Activated CD4-positive, alpha-beta T cell treated with anti-CD3 and anti-CD28 coated beads for 1 hour (primary cell): ENCODE data around the gene ANTXR1.

Source experiments
- DNase-seq: peaks from one replicate; pipeline ENCODE4 v3.0.0-alpha.2; 2020

Gene ANTXR1

GRCh38 chr2:69013142-69013839 is at the start of gene ANTXR1:
Gene ANTXR1, plus strand, starts transcription at chr2:69013179. Its CDS starts 321 bp downstream, at chr2:69013500.
- no peak for DNase-seq

- DNase-seq, result no peak
Measured at GRCh38 chr2:68964282-68964681, 48.7 kb upstream of the ANTXR1 start.

- DNase-seq, result no peak
Measured at GRCh38 chr2:68968221-68968620, 44.8 kb upstream of the ANTXR1 start.

- DNase-seq, result no peak
Measured at GRCh38 chr2:68969736-68970490, 43.1 kb upstream of the ANTXR1 start.

GRCh38 chr2:68970566-68971265 is 42.3 kb upstream of the ANTXR1 start:
- no peak for DNase-seq

- DNase-seq, result no peak
Measured at GRCh38 chr2:68971591-68972231, 41.3 kb upstream of the ANTXR1 start.

GRCh38 chr2:68974251-68974650 is 38.7 kb upstream of the ANTXR1 start, which contains the start of gene GKN1:
Gene GKN1, plus strand, starts transcription at chr2:68974636. Its CDS starts 42 bp downstream, at chr2:68974678.
- no peak for DNase-seq

- DNase-seq, result no peak
Measured at GRCh38 chr2:68974946-68975665, 37.9 kb upstream of the ANTXR1 start.

GRCh38 chr2:68975844-68976243 is 37.1 kb upstream of the ANTXR1 start:
- DNase-seq, result no peak

- DNase-seq, result no peak
Measured at GRCh38 chr2:68977453-68977852, 35.5 kb upstream of the ANTXR1 start.

GRCh38 chr2:68978098-68978497 is 34.9 kb upstream of the ANTXR1 start:
- DNase-seq, result no peak

- no peak for DNase-seq
Measured at GRCh38 chr2:68980956-68981355, 32.0 kb upstream of the ANTXR1 start.

GRCh38 chr2:68987021-68987503 is 25.9 kb upstream of the ANTXR1 start:
- DNase-seq, result no peak

GRCh38 chr2:68989035-68989434 is 23.9 kb upstream of the ANTXR1 start:
- no peak for DNase-seq

GRCh38 chr2:68992341-68992740 is 20.6 kb upstream of the ANTXR1 start:
- no peak for DNase-seq

GRCh38 chr2:68992933-68993332 is 20.0 kb upstream of the ANTXR1 start:
- DNase-seq, result no peak

GRCh38 chr2:68993660-68994059 is 19.3 kb upstream of the ANTXR1 start:
- DNase-seq, result no peak

- no peak for DNase-seq
Measured at GRCh38 chr2:68994864-68995263, 18.1 kb upstream of the ANTXR1 start.

GRCh38 chr2:68995916-68996315 is 17.1 kb upstream of the ANTXR1 start:
- no peak for DNase-seq

GRCh38 chr2:68997401-68997800 is 15.6 kb upstream of the ANTXR1 start:
- DNase-seq, result no peak

- DNase-seq, result no peak
Measured at GRCh38 chr2:69001879-69002278, 11.1 kb upstream of the ANTXR1 start.

- no peak for DNase-seq
Measured at GRCh38 chr2:69003731-69004130, 9.2 kb upstream of the ANTXR1 start.
